Keratinocyte (primary cell): ENCODE data around the gene ZDHHC22.

Experiments used
- EZH2 ChIP-seq: IDR thresholded peaks from one replicate; pipeline ENCODE4 v1.6.1; 2012; ENCODE audit warnings: inconsistent platforms, mild to moderate bottlenecking, low read length, moderate library complexity
- TF ChIP-seq, protein P1 (sequence below), 3 experiments: IDR thresholded peaks in 1 of 3; conservative IDR thresholded peaks in 1 of 3; optimal IDR thresholded peaks in 1 of 3; 2 replicates in 2 of 3; 3 replicates in 1 of 3; pipeline versions ENCODE3 to v1.5.1; 2011; ENCODE audit warnings: low read length in 3 of 3, mild to moderate bottlenecking in 3 of 3, moderate library complexity in 2 of 3, control low read depth in 1 of 3, inconsistent platforms in 1 of 3; ENCODE audit not compliant: insufficient read depth in 2 of 3; ENCODE audit errors: extremely low read depth in 1 of 3

DNA sequence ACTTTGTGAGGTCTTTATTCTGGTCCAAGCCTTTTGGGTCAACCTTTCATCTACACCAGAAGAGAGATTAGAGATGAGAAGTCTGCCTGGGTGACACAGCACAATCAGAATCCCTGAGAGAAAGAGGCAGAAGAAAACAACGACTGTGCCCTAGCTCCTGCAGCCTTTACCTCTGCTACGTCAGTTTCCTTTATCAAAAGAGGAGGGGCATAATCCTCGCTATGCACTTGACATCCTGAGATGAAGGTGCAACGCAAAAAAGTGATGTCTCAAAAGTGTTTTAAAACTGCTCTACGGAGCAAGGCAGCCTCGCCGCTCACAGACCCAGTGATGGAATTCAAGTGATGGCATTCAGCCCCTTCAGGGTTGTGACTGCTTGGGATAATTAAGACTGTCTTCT lies 21.7 kb downstream of the ZDHHC22 start:
- TF ChIP-seq, protein P1, sequence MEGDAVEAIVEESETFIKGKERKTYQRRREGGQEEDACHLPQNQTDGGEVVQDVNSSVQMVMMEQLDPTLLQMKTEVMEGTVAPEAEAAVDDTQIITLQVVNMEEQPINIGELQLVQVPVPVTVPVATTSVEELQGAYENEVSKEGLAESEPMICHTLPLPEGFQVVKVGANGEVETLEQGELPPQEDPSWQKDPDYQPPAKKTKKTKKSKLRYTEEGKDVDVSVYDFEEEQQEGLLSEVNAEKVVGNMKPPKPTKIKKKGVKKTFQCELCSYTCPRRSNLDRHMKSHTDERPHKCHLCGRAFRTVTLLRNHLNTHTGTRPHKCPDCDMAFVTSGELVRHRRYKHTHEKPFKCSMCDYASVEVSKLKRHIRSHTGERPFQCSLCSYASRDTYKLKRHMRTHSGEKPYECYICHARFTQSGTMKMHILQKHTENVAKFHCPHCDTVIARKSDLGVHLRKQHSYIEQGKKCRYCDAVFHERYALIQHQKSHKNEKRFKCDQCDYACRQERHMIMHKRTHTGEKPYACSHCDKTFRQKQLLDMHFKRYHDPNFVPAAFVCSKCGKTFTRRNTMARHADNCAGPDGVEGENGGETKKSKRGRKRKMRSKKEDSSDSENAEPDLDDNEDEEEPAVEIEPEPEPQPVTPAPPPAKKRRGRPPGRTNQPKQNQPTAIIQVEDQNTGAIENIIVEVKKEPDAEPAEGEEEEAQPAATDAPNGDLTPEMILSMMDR (optimal IDR thresholded peaks at IDR 0.05 in 1 of 3, IDR thresholded peaks at IDR 0.05 in 1 of 3, conservative IDR thresholded peaks at IDR 0.05 in 1 of 3; ENCODE audit: extremely low read depth in 1 of 3, insufficient read depth in 2 of 3, low read length in 3 of 3) = no peak
- no peak for TF ChIP-seq EZH2
